GM23338 (cell line): ENCODE measurements around the gene BCL2L2.

Experiments used
- EZH2phosphoT487 ChIP-seq: fragments of 200-600 bp; sonication (generic); IDR thresholded peaks from one replicate; pipeline ENCODE4 v1.8.1; 2018; ENCODE audit warnings: antibody characterized with exemption; ENCODE audit not compliant: unreplicated experiment
- TF ChIP-seq, protein P1 (sequence below), 2 experiments: fragments of 200-600 bp in 1 of 2; sonication (generic) in 1 of 2; conservative IDR thresholded peaks; 2 replicates each; pipeline versions ENCODE4 v1.5.1 to v1.6.1; 2016 to 2017; ENCODE audit warnings: antibody characterized with exemption in 2 of 2, low read depth in 2 of 2, mild to moderate bottlenecking in 2 of 2, moderate library complexity in 1 of 2
- TF ChIP-seq, protein P2 (sequence below): IDR thresholded peaks from one replicate; pipeline ENCODE4 v1.6.1; 2018; ENCODE audit warnings: antibody characterized with exemption; ENCODE audit not compliant: unreplicated experiment

DNA sequence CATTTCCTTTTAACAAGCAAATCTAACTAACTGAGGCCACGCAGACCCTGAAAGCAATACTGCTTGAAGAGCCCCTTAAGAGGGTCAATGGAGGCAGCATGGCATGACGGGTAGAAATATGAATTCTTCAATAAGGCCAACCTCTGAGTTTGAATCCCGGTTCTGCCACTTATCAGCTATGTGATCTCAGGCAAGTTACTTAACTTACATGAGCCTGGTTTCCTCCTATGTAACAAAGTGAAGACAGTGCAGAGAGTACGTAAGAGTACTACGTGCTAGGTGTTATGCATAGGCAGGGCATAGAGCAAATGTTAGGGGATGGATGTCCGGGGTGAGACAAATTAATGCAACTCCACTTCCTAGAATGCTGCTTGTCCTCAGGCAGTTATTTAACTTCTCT lies 25.4 kb upstream of the BCL2L2 start:
- TF ChIP-seq, protein P1, sequence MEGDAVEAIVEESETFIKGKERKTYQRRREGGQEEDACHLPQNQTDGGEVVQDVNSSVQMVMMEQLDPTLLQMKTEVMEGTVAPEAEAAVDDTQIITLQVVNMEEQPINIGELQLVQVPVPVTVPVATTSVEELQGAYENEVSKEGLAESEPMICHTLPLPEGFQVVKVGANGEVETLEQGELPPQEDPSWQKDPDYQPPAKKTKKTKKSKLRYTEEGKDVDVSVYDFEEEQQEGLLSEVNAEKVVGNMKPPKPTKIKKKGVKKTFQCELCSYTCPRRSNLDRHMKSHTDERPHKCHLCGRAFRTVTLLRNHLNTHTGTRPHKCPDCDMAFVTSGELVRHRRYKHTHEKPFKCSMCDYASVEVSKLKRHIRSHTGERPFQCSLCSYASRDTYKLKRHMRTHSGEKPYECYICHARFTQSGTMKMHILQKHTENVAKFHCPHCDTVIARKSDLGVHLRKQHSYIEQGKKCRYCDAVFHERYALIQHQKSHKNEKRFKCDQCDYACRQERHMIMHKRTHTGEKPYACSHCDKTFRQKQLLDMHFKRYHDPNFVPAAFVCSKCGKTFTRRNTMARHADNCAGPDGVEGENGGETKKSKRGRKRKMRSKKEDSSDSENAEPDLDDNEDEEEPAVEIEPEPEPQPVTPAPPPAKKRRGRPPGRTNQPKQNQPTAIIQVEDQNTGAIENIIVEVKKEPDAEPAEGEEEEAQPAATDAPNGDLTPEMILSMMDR (conservative IDR thresholded peaks at IDR 0.05; ENCODE audit: low read depth in 2 of 2), result no peak
- TF ChIP-seq, protein P2, sequence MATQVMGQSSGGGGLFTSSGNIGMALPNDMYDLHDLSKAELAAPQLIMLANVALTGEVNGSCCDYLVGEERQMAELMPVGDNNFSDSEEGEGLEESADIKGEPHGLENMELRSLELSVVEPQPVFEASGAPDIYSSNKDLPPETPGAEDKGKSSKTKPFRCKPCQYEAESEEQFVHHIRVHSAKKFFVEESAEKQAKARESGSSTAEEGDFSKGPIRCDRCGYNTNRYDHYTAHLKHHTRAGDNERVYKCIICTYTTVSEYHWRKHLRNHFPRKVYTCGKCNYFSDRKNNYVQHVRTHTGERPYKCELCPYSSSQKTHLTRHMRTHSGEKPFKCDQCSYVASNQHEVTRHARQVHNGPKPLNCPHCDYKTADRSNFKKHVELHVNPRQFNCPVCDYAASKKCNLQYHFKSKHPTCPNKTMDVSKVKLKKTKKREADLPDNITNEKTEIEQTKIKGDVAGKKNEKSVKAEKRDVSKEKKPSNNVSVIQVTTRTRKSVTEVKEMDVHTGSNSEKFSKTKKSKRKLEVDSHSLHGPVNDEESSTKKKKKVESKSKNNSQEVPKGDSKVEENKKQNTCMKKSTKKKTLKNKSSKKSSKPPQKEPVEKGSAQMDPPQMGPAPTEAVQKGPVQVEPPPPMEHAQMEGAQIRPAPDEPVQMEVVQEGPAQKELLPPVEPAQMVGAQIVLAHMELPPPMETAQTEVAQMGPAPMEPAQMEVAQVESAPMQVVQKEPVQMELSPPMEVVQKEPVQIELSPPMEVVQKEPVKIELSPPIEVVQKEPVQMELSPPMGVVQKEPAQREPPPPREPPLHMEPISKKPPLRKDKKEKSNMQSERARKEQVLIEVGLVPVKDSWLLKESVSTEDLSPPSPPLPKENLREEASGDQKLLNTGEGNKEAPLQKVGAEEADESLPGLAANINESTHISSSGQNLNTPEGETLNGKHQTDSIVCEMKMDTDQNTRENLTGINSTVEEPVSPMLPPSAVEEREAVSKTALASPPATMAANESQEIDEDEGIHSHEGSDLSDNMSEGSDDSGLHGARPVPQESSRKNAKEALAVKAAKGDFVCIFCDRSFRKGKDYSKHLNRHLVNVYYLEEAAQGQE, result no peak
- no peak for TF ChIP-seq EZH2phosphoT487
